Hypothalamus (tissue), 51 donors: ENCODE data around the gene ARL13B.
"Not testable (repeated sequence)": the region's sequence is repeated elsewhere in the genome, so short reads cannot be mapped to it uniquely, and the experiment has no call there.

Experiments used
- DNase-seq, 51 donors: peaks; one replicate each; lab custom pipeline; 2025; lab: John Stamatoyannopoulos, UW

ARL13B gene

GRCh38 chr3:93992207-93992606 lies 12.3 kb downstream of the ARL13B start:
- no peak for DNase-seq

GRCh38 chr3:93994056-93994455 lies 14.1 kb downstream of the ARL13B start:
- DNase-seq, result no peak

GRCh38 chr3:94001191-94001590 lies 21.2 kb downstream of the ARL13B start:
- DNase-seq, result no peak

GRCh38 chr3:94001827-94002495 lies 22.0 kb downstream of the ARL13B start:
- DNase-seq, result no peak

- peak in 1 of 51 donors; percentile 53 for DNase-seq
Observed at GRCh38 chr3:94004301-94004910, 24.5 kb downstream of the ARL13B start.

GRCh38 chr3:94008253-94008652 lies 28.3 kb downstream of the ARL13B start:
- DNase-seq, result no peak

GRCh38 chr3:94009608-94010007 lies 29.7 kb downstream of the ARL13B start:
- no peak for DNase-seq

GRCh38 chr3:94011233-94011711 lies 31.3 kb downstream of the ARL13B start:
- DNase-seq, result no peak

- DNase-seq, result no peak
Observed at GRCh38 chr3:94012185-94012584, 32.2 kb downstream of the ARL13B start.

- no peak for DNase-seq
Observed at GRCh38 chr3:94015025-94015424, 35.1 kb downstream of the ARL13B start.

- no peak for DNase-seq
Observed at GRCh38 chr3:94019659-94020058, 39.7 kb downstream of the ARL13B start.

GRCh38 chr3:94020293-94020692 lies 40.3 kb downstream of the ARL13B start:
- no peak for DNase-seq

- no peak for DNase-seq
Observed at GRCh38 chr3:94024385-94024784, 44.4 kb downstream of the ARL13B start.

GRCh38 chr3:94026623-94027022 lies 46.7 kb downstream of the ARL13B start:
- no peak for DNase-seq

- DNase-seq, result no peak
Observed at GRCh38 chr3:94028093-94028837, 48.3 kb downstream of the ARL13B start, which contains the start of gene STX19. TSS of gene STX19 (minus strand) at chr3:94028597. CDS start at chr3:94015269, 13,328 bp downstream.

- no peak for DNase-seq
Observed at GRCh38 chr3:94036909-94037507, 57.1 kb downstream of the ARL13B start.

GRCh38 chr3:94043285-94043684 lies 63.3 kb downstream of the ARL13B start:
- no peak for DNase-seq

- not testable (repeated sequence) for DNase-seq
Observed at GRCh38 chr3:94044100-94044936, 64.4 kb downstream of the ARL13B start.

GRCh38 chr3:94046533-94046932 lies 66.6 kb downstream of the ARL13B start:
- DNase-seq, result no peak

GRCh38 chr3:94049267-94049666 lies 69.3 kb downstream of the ARL13B start:
- DNase-seq, result no peak
